Peyer's patch (tissue), 4 donors: ENCODE results near the gene KCNJ9.

Experiments
- CTCF ChIP-seq, 6 experiments: fragments of 450-650 bp in 4 of 6; fragments of 200-600 bp in 2 of 6; sonication (generic) in 1 of 6; IDR thresholded peaks; one replicate each; pipeline ENCODE4 v1.5.1; 2017 to 2019; ENCODE audit warnings: antibody characterized with exemption in 6 of 6, mild to moderate bottlenecking in 3 of 6, moderate library complexity in 1 of 6
- POLR2A ChIP-seq, 2 donors: fragments of 450-650 bp; IDR thresholded peaks; one replicate each; pipeline ENCODE4 v1.5.1; 2017; ENCODE audit warnings: antibody characterized with exemption in 2 of 2, mild to moderate bottlenecking in 2 of 2, moderate library complexity in 2 of 2

DNA sequence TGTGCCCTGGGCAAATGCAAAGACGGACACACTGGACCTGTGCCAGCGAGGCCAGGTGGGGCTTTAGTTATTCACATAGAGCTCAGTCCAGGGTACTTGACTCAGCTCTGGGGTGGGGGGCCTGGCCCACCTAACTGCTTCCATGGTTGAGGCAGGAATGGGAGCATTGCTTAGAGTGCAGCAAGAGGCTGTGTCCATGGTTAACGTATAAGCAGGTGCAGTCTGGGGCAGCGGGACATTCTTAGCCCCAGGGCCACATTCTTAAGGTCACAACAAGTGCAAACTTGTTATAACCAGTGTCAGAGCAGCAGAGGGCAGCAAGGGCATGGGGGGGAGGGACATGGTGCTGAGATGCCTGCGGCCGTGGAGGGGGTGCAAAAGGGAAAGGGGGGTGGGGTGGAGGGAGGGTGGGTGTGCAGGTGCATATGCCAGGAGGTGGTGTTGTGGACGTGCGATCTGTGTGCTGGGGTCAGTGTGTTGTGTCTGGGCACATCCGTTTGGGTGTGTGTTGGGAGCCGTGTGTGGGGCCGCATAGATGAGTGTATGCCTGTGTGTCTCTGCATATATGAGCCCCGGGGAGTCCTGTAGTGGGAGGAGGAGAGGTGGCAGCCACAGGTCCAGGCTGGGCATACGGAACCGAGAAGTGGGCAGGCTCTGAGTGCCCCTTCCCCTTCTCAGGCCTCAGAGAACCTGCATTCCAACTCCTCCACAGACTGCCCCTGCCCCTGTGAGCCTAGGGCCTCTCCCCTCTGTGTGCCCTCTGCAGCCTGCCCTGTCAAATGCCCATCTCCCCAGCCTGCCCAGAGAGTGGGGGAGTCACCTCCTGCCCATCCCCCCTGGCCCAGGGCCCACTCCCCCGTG is 19.7 kb upstream of the KCNJ9 start:
- TF ChIP-seq CTCF (IDR thresholded peaks at IDR 0.05): no peak
- TF ChIP-seq POLR2A (IDR thresholded peaks at IDR 0.05): no peak
